GM23338 (cell line): Measurements from ENCODE around the gene PRR12. TPM values are rescaled to one million over a fixed set of nuclear protein-coding genes. Genes with fewer than 3 reads are reported as not detected.

Source experiments
- ATAC-seq: fragments of 200-7000 bp; cut with Tn5 transposase; 3 replicates; pipeline ENCODE4 v1.9.1; 2020
- DNase-seq: peaks from one replicate; pipeline ENCODE4 v3.0.0-alpha.2; 2015; ENCODE audit warnings: low spot score
- H2AFZ ChIP-seq: fragments of 200-600 bp; sonication (generic); 2 replicates; pipeline ENCODE4 v1.8.0; 2016; ENCODE audit warnings: antibody characterized with exemption, mild to moderate bottlenecking, moderate library complexity
- H3F3A ChIP-seq: fragments of 200-600 bp; sonication (generic); replicated peaks from 2 replicates; pipeline ENCODE4 v1.8.0; 2017; ENCODE audit warnings: antibody characterized with exemption, mixed run types, low read depth
- H3K27ac ChIP-seq: fragments of 200-600 bp; sonication (generic); 2 replicates; pipeline ENCODE4 v1.6.1; 2016; ENCODE audit warnings: low read depth
- H3K27me3 ChIP-seq: fragments of 200-600 bp; sonication (generic); 2 replicates; pipeline ENCODE4 v1.8.0; 2016; ENCODE audit warnings: mild to moderate bottlenecking, mixed run types, moderate library complexity; ENCODE audit not compliant: insufficient read depth
- H3K36me3 ChIP-seq: fragments of 200-600 bp; sonication (generic); 2 replicates; pipeline ENCODE4 v1.8.0; 2016; ENCODE audit warnings: mild to moderate bottlenecking; ENCODE audit not compliant: insufficient read depth
- H3K4me1 ChIP-seq: fragments of 200-600 bp; sonication (generic); 2 replicates; pipeline ENCODE4 v1.8.0; 2016; ENCODE audit warnings: mild to moderate bottlenecking, moderate library complexity; ENCODE audit not compliant: insufficient read depth
- H3K4me2 ChIP-seq: fragments of 200-600 bp; sonication (generic); 2 replicates; pipeline ENCODE4 v1.7.1; 2017; ENCODE audit warnings: mixed run types
- H3K4me3 ChIP-seq: fragments of 200-600 bp; sonication (generic); 2 replicates; pipeline ENCODE4 v1.6.1; 2016; ENCODE audit warnings: mixed run types
- H3K79me2 ChIP-seq: fragments of 200-600 bp; sonication (generic); replicated peaks from 2 replicates; pipeline ENCODE4 v1.8.0; 2017; ENCODE audit warnings: mild to moderate bottlenecking; ENCODE audit not compliant: insufficient read depth
- H3K9me2 ChIP-seq: fragments of 200-600 bp; sonication (generic); 2 replicates; pipeline ENCODE4 v1.8.0; 2017; ENCODE audit not compliant: insufficient read depth
- H4K20me1 ChIP-seq: fragments of 200-600 bp; sonication (generic); replicated peaks from 2 replicates; pipeline ENCODE4 v1.8.0; 2017; ENCODE audit warnings: mild to moderate bottlenecking; ENCODE audit not compliant: insufficient read depth
- H3K27ac Mint-ChIP-seq: 2 replicates; pipeline ENCODE4 v1.8.0; 2020; ENCODE audit warnings: inconsistent platforms, mild to moderate bottlenecking, moderate library complexity, mixed read lengths
- H3K27me3 Mint-ChIP-seq: 3 replicates; pipeline ENCODE4 v1.8.0; 2022; ENCODE audit warnings: low read depth, mild to moderate bottlenecking, moderate library complexity, mixed read lengths, inconsistent platforms; ENCODE audit not compliant: insufficient read depth, poor library complexity
- H3K36me3 Mint-ChIP-seq: 3 replicates; pipeline ENCODE4 v1.8.0; 2021; ENCODE audit warnings: low read depth, mild to moderate bottlenecking, inconsistent platforms, moderate library complexity, mixed read lengths
- H3K4me1 Mint-ChIP-seq: 3 replicates; pipeline ENCODE4 v1.8.0; 2020; ENCODE audit warnings: mild to moderate bottlenecking, inconsistent platforms, mixed read lengths
- H3K4me3 Mint-ChIP-seq: 3 replicates; pipeline ENCODE4 v1.8.0; 2021; ENCODE audit warnings: moderate library complexity, mild to moderate bottlenecking, inconsistent platforms, mixed read lengths
- H3K9me3 Mint-ChIP-seq: 3 replicates; pipeline ENCODE4 v1.8.0; 2020; ENCODE audit warnings: moderate library complexity, mild to moderate bottlenecking, inconsistent platforms, mixed read lengths
- CREB1 ChIP-seq: fragments of 250-450 bp; sonication (Bioruptor Pico); IDR thresholded peaks from 2 replicates; pipeline ENCODE4 v1.5.0; 2020; ENCODE audit warnings: low read depth, mild to moderate bottlenecking, moderate library complexity
- CTCF ChIP-seq, 2 experiments: fragments of 200-600 bp in 1 of 2; sonication (generic) in 1 of 2; conservative IDR thresholded peaks; 2 replicates each; pipeline versions ENCODE4 v1.5.1 to v1.6.1; 2016 to 2017; ENCODE audit warnings: antibody characterized with exemption in 2 of 2, low read depth in 2 of 2, mild to moderate bottlenecking in 2 of 2, moderate library complexity in 1 of 2
- EZH2 ChIP-seq: fragments of 200-600 bp; sonication (generic); IDR thresholded peaks from one replicate; pipeline ENCODE4 v1.8.0; 2017; ENCODE audit warnings: antibody characterized with exemption, mild to moderate bottlenecking, low read depth; ENCODE audit not compliant: unreplicated experiment
- EZH2phosphoT487 ChIP-seq: fragments of 200-600 bp; sonication (generic); IDR thresholded peaks from one replicate; pipeline ENCODE4 v1.8.1; 2018; ENCODE audit warnings: antibody characterized with exemption; ENCODE audit not compliant: unreplicated experiment
- NANOG ChIP-seq: IDR thresholded peaks from 2 replicates; pipeline ENCODE4 v1.6.1; 2016; ENCODE audit warnings: antibody characterized with exemption, borderline replicate concordance
- POLR2AphosphoS5 ChIP-seq: IDR thresholded peaks from 2 replicates; pipeline ENCODE4 v1.6.1; 2016; ENCODE audit warnings: antibody characterized with exemption, low read depth
- STAT1 ChIP-seq: IDR thresholded peaks from one replicate; pipeline ENCODE4 v1.6.1; 2016; ENCODE audit warnings: antibody characterized with exemption; ENCODE audit not compliant: unreplicated experiment
- ZNF114 ChIP-seq: fragments of 250-450 bp; sonication (Bioruptor Pico); IDR thresholded peaks from 2 replicates; pipeline ENCODE4 v1.5.0; 2020; ENCODE audit warnings: mild to moderate bottlenecking, moderate library complexity
- ZNF331 ChIP-seq: fragments of 250-450 bp; sonication (Bioruptor Pico); IDR thresholded peaks from 2 replicates; pipeline ENCODE4 v1.5.0; 2020; ENCODE audit warnings: low read depth, mild to moderate bottlenecking, moderate library complexity
- ZNF462 ChIP-seq: fragments of 250-450 bp; sonication (Bioruptor Pico); IDR thresholded peaks from 2 replicates; pipeline ENCODE4 v1.5.0; 2020; ENCODE audit warnings: mild to moderate bottlenecking, moderate library complexity
- polyA plus RNA-seq: library from polyadenylated mRNA; unstranded; fragments of >200 nt; fragmentation: Nextera tagmentation; extraction: Ambion mirVana; gene quantifications from 2 replicates; pipeline ENCODE4 v1.2.1, GENCODE V29; 2016
- total RNA-seq: library from RNA; depleted of rRNA; stranded (reverse); fragments of >200 nt; shearing (Covaris generic); gene quantifications from 2 replicates; pipeline ENCODE4 v1.2.3, GENCODE V29; 2014
- TF ChIP-seq, protein P1 (sequence below): IDR thresholded peaks from 2 replicates; pipeline ENCODE4 v1.6.1; 2016; ENCODE audit warnings: antibody characterized with exemption

PRR12 gene
- total and polyA plus RNA-seq, 2 experiments from 2014 or later = 8.6 to 41.6 TPM

DNA sequence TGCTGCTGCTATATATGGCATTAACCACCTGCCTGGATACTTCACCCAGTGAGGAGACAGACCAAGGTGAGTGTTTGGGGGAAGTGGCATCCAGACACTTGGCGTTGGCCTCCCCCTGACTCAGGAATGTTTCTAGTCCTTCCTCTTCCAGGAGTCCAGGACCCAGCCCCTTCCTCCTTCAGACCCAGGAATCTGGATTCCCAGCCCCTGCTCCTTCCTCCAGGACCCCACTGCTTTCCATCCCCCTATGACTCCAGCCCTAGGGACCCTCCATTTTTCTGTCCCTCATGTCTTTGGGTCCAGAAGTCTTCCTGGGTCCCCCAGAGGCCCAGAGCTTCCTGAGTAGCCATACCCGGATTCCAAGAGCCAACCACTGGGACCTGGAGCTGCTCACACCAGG lies 7.7 kb upstream of the PRR12 start:
- Mint-ChIP-seq H3K4me1 (peaks cover 25% of the 10 kb centered on the region), H3K4me3 (no peak overlapping the region), H3K27ac (no peak overlapping the region), H3K27me3 (peaks cover 6% of the 10 kb centered on the region), H3K36me3 (no peaks in the 10 kb centered on the region), H3K9me3 (no peaks in the 10 kb centered on the region)
- TF ChIP-seq CTCF (conservative IDR thresholded peaks at IDR 0.05; ENCODE audit: low read depth in 2 of 2) (no peak), EZH2phosphoT487 (no peak), NANOG (no peak), ZNF462 (CRISPR knock-in tag) (no peak), ZNF331 (CRISPR knock-in tag) (no peak), POLR2AphosphoS5 (no peak), CREB1 (CRISPR knock-in tag) (no peak), ZNF114 (CRISPR knock-in tag) (no peak), STAT1 (no peak), EZH2 (no peak)
- TF ChIP-seq, protein P1, sequence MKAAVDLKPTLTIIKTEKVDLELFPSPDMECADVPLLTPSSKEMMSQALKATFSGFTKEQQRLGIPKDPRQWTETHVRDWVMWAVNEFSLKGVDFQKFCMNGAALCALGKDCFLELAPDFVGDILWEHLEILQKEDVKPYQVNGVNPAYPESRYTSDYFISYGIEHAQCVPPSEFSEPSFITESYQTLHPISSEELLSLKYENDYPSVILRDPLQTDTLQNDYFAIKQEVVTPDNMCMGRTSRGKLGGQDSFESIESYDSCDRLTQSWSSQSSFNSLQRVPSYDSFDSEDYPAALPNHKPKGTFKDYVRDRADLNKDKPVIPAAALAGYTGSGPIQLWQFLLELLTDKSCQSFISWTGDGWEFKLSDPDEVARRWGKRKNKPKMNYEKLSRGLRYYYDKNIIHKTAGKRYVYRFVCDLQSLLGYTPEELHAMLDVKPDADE = no peak
- ATAC-seq (no peak), DNase-seq (no peak)
- Histone ChIP-seq H3K27me3 (no peaks in the 10 kb centered on the region), H3K27ac (no peak overlapping the region), H3K4me1 (peaks cover 25% of the 10 kb centered on the region), H3K4me2 (no peak overlapping the region), H4K20me1 (no peaks in the 10 kb centered on the region; the same call in 1 of the 2 replicates), H2AFZ (no peak overlapping the region), H3K9me2 (no peaks in the 10 kb centered on the region), H3K79me2 (peaks cover 20% of the 10 kb centered on the region), H3F3A (peaks cover 9% of the 10 kb centered on the region; the same call in 1 of the 2 replicates), H3K36me3 (no peaks in the 10 kb centered on the region), H3K4me3 (no peak overlapping the region)
